Measurements from ENCODE around the gene LRRC49. TPM values are rescaled to one million over a fixed set of nuclear protein-coding genes. Genes with fewer than 3 reads are reported as not detected.
"Not testable (repeated sequence)": the region's sequence is repeated elsewhere in the genome, so short reads cannot be mapped to it uniquely, and the experiment has no call there.

Gene LRRC49
- total RNA-seq, 1 donor from 2014 or later, result 23.1 TPM

DNA sequence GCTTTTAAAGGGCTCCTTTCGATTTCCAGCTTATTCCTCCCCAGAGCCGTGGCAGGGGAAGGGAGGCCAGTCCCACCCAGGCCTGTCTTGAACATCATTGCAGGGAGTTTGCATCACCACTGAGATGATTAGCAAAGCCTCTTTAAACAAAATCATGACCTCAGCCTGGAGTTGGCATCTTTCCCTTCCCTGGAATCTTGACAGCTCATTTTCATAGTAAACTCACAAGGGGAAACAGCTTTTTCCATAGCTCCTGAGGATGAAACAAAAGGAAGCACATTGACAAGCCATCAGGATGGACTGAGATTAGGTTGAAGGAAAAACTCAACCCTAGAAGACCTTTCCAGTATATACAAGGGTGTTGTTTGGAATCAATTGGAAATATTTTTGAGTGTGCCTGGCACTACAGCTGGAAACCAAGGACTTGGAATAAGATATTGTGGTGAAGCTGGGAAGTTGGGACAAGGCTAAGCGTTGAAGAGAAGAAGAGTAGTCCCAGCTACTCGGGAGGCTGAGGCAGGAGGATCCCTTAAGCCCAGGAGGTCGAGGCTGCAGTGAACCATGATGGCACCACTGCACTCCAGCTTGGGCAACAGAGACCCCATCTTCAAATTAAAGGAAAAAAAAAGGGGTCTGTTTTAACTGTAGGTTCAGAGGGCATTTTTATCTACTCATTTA, 35.6 kb upstream of the LRRC49 start:
- intact Hi-C loops (cut with DNase I), result loop anchor here (1.0 to 10.0 kb wide), 3 partner anchors 35 to 1618 kb away; partner anchors contain the start of genes ARIH1, LRRC49, THAP10 and UACA
- Histone ChIP-seq H3K9me3 (no peaks in the 10 kb centered on the region), H3K27me3 (no peaks in the 10 kb centered on the region), H3K4me1 (peaks cover 0 to 30% of the 10 kb centered on the region in 2 donors), H3K4me3 (peak overlapping the region in 1 of 2 donors; percentile 1), H3K27ac (peak overlapping the region; percentile 93 to 98), H3K36me3 (no peaks in the 10 kb centered on the region)
- DNase-seq (ENCODE audit: low spot score in 2 of 2), result peak in 1 of 2 donors; percentile 94
- TF ChIP-seq, protein P1, sequence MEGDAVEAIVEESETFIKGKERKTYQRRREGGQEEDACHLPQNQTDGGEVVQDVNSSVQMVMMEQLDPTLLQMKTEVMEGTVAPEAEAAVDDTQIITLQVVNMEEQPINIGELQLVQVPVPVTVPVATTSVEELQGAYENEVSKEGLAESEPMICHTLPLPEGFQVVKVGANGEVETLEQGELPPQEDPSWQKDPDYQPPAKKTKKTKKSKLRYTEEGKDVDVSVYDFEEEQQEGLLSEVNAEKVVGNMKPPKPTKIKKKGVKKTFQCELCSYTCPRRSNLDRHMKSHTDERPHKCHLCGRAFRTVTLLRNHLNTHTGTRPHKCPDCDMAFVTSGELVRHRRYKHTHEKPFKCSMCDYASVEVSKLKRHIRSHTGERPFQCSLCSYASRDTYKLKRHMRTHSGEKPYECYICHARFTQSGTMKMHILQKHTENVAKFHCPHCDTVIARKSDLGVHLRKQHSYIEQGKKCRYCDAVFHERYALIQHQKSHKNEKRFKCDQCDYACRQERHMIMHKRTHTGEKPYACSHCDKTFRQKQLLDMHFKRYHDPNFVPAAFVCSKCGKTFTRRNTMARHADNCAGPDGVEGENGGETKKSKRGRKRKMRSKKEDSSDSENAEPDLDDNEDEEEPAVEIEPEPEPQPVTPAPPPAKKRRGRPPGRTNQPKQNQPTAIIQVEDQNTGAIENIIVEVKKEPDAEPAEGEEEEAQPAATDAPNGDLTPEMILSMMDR (IDR thresholded peaks at IDR 0.05), result no peak

DNA sequence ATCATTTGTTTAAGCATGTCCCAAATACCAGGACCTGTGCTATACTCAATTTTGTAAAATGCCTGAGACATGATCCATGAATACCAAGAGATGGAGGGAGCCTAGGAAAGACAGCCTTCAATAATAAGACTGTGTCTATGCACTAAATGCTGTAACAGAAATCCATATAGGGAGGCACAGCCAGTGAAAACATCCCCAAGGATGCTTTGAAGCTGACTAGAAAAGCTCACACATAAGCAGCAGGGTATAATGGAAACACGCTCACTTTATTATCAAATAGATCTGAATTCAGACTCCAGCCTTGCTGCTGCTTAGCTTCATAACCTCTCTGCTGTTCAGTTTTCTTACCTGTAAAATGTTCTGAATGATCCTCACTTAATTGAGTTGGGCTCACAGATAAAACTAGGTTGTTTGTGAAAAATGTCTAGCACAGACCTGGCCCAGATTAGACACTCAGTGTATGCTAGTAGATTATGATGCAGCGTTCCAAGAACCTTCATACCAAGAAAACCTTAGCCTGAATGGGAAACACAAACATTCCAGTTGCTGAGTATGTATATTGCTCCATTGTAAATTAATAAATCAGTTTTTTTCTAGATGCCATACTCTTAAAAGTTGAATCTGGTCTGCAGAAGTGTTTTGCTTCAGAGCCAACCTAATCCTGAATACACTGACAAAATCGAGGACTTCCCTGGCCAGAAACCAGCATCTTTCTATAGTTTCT, 34.9 kb upstream of the LRRC49 start:
- no peak for DNase-seq (ENCODE audit: low spot score in 2 of 2)
- TF ChIP-seq, protein P1 (IDR thresholded peaks at IDR 0.05), result no peak
- Histone ChIP-seq H3K36me3 (no peaks in the 10 kb centered on the region), H3K27ac (peak overlapping the region; percentile 93 to 98), H3K4me3 (no peak overlapping the region), H3K27me3 (no peaks in the 10 kb centered on the region), H3K9me3 (no peaks in the 10 kb centered on the region), H3K4me1 (peaks cover 0 to 26% of the 10 kb centered on the region in 2 donors)
- intact Hi-C loops (cut with DNase I), result loop anchor here (1.0 to 10.0 kb wide), 3 partner anchors 35 to 1617 kb away; partner anchors contain the start of genes ARIH1, LRRC49, THAP10 and UACA

DNA sequence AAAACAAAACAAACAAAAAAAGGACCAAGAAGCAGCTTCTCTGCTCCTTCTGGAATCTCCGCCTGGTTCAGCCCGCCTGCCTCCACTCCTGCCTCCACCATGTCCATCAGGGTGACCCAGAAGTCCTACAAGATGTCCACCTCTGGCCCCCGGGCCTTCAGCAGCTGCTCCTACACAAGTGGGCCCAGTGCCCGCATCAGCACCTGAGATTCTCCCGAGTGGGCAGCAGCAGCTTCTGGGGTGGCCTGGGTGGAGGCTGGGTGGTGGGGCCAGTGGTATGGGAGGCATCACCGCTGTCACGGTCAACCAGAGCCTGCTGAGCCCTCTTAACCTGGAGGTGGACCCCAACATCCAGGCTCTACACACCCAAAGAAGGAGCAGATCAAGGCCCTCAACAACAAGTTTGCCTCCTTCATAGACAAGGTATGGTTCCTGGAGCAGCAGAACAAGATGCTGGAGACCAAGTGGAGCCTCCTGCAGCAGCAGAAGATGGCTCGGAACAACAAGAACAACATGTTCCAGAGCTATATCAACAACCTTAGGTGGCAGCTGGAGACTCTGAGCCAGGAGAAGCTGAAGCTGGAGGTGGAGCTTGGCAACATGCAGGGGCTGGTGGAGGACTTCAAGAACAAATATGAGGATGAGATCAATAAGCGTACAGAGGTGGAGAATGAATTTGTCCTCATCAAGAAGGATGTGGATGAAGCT, 33.9 kb upstream of the LRRC49 start:
- intact Hi-C loops (cut with DNase I), result loop anchor here (5.0 to 10.0 kb wide), 2 partner anchors 96 to 1616 kb away; partner anchors contain the start of genes ARIH1 and UACA
- H3K36me3 ChIP-seq; H3K4me3 ChIP-seq; H3K9me3 ChIP-seq; H3K27ac ChIP-seq; H3K27me3 ChIP-seq; DNase-seq (ENCODE audit: low spot score in 2 of 2): not testable (repeated sequence)
- peaks cover 0 to 26% of the 10 kb centered on the region in 2 donors for H3K4me1 ChIP-seq

DNA sequence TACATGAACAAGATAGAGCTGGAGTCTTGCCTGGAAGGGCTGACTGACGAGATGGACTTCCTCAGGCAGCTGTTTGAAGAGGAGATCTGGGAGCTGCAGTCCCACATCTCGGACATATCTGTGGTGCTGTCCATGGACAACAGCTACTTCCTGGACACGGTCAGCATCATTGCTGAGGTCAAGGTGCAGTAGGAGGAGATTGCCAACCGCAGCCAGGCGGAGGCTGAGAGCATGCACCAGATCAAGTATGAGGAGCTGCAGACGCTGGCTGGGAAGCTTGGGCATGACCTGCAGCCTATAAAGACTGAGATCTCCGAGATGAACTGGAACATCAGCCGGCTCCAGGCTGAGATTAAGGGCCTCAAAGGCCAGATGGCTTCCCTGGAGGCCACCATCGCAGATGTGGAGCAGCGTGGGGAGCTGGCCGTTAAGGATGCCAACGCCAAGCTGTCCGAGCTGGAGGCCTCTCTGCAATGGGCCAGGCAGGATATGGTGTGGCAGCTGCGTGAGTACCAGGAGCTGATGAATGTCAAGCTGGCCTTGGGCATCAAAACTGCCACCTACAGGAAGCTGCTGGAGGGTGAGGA, 33.2 kb upstream of the LRRC49 start:
- no peak for DNase-seq (ENCODE audit: low spot score in 2 of 2)
- Histone ChIP-seq H3K27ac (no peak overlapping the region), H3K9me3 (no peaks in the 10 kb centered on the region), H3K27me3 (no peaks in the 10 kb centered on the region), H3K4me3 (no peak overlapping the region), H3K4me1 (peaks cover 0 to 26% of the 10 kb centered on the region in 2 donors), H3K36me3 (no peaks in the 10 kb centered on the region)
- intact Hi-C loops (cut with DNase I), result loop anchor here (5.0 to 10.0 kb wide), 2 partner anchors 97 to 1615 kb away; partner anchors contain the start of genes ARIH1 and UACA
- TF ChIP-seq, protein P1 (IDR thresholded peaks at IDR 0.05), result no peak

DNA sequence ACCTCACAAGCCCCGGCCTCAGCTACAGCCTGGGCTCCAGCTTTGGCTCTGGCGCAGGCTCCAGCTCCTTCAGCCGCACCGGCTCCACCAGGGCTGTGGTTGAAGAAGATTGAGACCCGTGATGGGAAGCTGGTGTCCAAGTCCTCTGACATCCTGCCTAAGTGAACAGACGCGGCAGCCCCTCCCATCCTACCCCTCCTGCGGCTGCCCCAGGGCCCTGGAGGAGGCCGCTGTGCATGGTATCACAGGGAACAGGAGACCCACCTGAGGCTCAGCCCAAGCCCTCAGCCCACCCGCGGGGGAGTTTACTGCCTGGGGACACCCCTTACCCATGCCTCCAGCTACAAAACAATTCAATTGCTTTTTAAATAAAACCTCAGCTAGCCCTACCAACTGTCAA, 32.6 kb upstream of the LRRC49 start:
- no peak overlapping the region for H3K4me3 ChIP-seq
- DNase-seq (ENCODE audit: low spot score in 2 of 2), result no peak
- H3K27me3 ChIP-seq, result no peaks in the 10 kb centered on the region
- intact Hi-C loops (cut with DNase I), result loop anchor here (5.0 to 10.0 kb wide), 2 partner anchors 98 to 1615 kb away; partner anchors contain the start of genes ARIH1 and UACA
- TF ChIP-seq, protein P1 (IDR thresholded peaks at IDR 0.05), result no peak
- no peaks in the 10 kb centered on the region for H3K9me3 ChIP-seq
- H3K4me1 ChIP-seq, result peaks cover 0 to 26% of the 10 kb centered on the region in 2 donors
- no peak overlapping the region for H3K27ac ChIP-seq
- no peaks in the 10 kb centered on the region for H3K36me3 ChIP-seq

All from ascending aorta (tissue), 2 donors.